ELF-1 (cell line): Measurements from ENCODE around the gene PGM1.
A peak's percentile ranks its signal among the peaks of the same experiment; 100 is the strongest.

ENCODE experiments used
- DNase-seq: peaks from one replicate; pipeline ENCODE4 v3.0.0-alpha.2; 2016; ENCODE audit warnings: low read depth, low spot score

The PGM1 gene

GRCh38 chr1:63633281-63633680, 40.1 kb downstream of the PGM1 start:
- DNase-seq, result no peak

- DNase-seq, result no peak
Measured at GRCh38 chr1:63634471-63634870, 41.3 kb downstream of the PGM1 start.

- DNase-seq, result no peak
Measured at GRCh38 chr1:63635681-63636080, 42.5 kb downstream of the PGM1 start.

- no peak for DNase-seq
Measured at GRCh38 chr1:63636192-63637105, 43.2 kb downstream of the PGM1 start.

- DNase-seq, result no peak
Measured at GRCh38 chr1:63638471-63638870, 45.3 kb downstream of the PGM1 start.

GRCh38 chr1:63638875-63639274, 45.7 kb downstream of the PGM1 start:
- DNase-seq, result no peak

GRCh38 chr1:63640633-63641567, 47.7 kb downstream of the PGM1 start:
- no peak for DNase-seq

GRCh38 chr1:63641615-63642014, 48.4 kb downstream of the PGM1 start:
- DNase-seq, result no peak

GRCh38 chr1:63642901-63643300, 49.7 kb downstream of the PGM1 start:
- no peak for DNase-seq

- DNase-seq, result no peak
Measured at GRCh38 chr1:63643517-63643916, 50.3 kb downstream of the PGM1 start.

- DNase-seq, result no peak
Measured at GRCh38 chr1:63643926-63644325, 50.7 kb downstream of the PGM1 start.

GRCh38 chr1:63645317-63645716, 52.1 kb downstream of the PGM1 start:
- no peak for DNase-seq

- no peak for DNase-seq
Measured at GRCh38 chr1:63648689-63649088, 55.5 kb downstream of the PGM1 start.

GRCh38 chr1:63651161-63651701, 58.0 kb downstream of the PGM1 start:
- no peak for DNase-seq

GRCh38 chr1:63653976-63654375, 60.8 kb downstream of the PGM1 start:
- no peak for DNase-seq

- no peak for DNase-seq
Measured at GRCh38 chr1:63659448-63659847, 66.2 kb downstream of the PGM1 start.

GRCh38 chr1:63662056-63662836, 69.0 kb downstream of the PGM1 start:
- DNase-seq, result peak; percentile 48

GRCh38 chr1:63662841-63663240, 69.6 kb downstream of the PGM1 start:
- peak; percentile 80 for DNase-seq

GRCh38 chr1:63663301-63663700, 70.1 kb downstream of the PGM1 start:
- no peak for DNase-seq

GRCh38 chr1:63663873-63664272, 70.7 kb downstream of the PGM1 start:
- DNase-seq, result no peak

GRCh38 chr1:63664742-63665141, 71.5 kb downstream of the PGM1 start:
- DNase-seq, result no peak
